HFFc6 (cell line): ENCODE data around the gene FRMD4A. TPM values are rescaled to one million over a fixed set of nuclear protein-coding genes. Genes with fewer than 3 reads are reported as not detected.

Experiments used
- DNase-seq: peaks from one replicate; pipeline ENCODE4 v3.0.0-alpha.2; 2018
- H3K27ac Mint-ChIP-seq: 2 replicates; pipeline ENCODE4 v1.8.0; 2020; ENCODE audit warnings: mild to moderate bottlenecking, mixed read lengths
- H3K27me3 Mint-ChIP-seq: 2 replicates; pipeline ENCODE4 v1.8.0; 2021; ENCODE audit warnings: mild to moderate bottlenecking, moderate library complexity, mixed read lengths; ENCODE audit not compliant: insufficient read depth
- H3K36me3 Mint-ChIP-seq: 2 replicates; pipeline ENCODE4 v1.8.0; 2021; ENCODE audit warnings: low read depth, mixed read lengths
- H3K4me1 Mint-ChIP-seq: 2 replicates; pipeline ENCODE4 v1.8.0; 2020; ENCODE audit warnings: low read depth, mixed read lengths
- H3K4me3 Mint-ChIP-seq: 2 replicates; pipeline ENCODE4 v1.8.0; 2020; ENCODE audit warnings: mild to moderate bottlenecking, moderate library complexity, mixed read lengths
- H3K9me3 Mint-ChIP-seq: 2 replicates; pipeline ENCODE4 v1.8.0; 2020; ENCODE audit warnings: mild to moderate bottlenecking, mixed read lengths
- total RNA-seq, 6 experiments: library from RNA; stranded (reverse); fragmentation: NEBNext Ultra II Directional; extraction: Animal tissue kit (Norgen Biotek cat#: 25700); gene quantifications; 2 replicates in 1 of 6; 3 replicates in 5 of 6; pipeline ENCODE4 v1.2.3, GENCODE V29; 2021
- TF ChIP-seq, protein P1 (sequence below): fragments of 200-600 bp; sonication (generic); IDR thresholded peaks from 2 replicates; pipeline ENCODE4 v1.5.0; 2021; ENCODE audit warnings: antibody characterized with exemption, mild to moderate bottlenecking

The FRMD4A gene
- total RNA-seq, 6 experiments from 2014 or later: 76.7 to 117 (median 92.3) TPM

DNA sequence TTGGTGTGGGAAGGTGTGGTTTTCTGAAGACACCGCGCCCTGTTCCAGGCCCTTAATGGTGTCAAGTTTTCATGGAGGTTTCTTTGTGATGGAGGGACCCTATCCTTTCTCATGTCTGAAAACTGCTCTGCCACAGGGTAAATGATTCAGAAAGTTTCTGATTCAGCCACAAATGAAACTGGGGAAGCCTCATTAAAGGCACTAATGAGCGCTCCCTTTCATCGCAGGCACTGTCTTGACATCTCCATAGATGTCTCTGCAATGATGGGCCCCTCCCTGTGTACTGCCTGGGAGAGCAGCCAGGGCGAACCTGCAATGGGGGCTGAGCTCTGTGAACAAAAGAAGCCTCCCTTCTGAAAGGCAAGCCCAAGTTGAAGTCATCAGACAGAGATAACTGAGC lies 388.7 kb downstream of the FRMD4A start:
- H3K9me3 Mint-ChIP-seq: no peaks in the 10 kb centered on the region
- H3K4me3 Mint-ChIP-seq: no peak overlapping the region
- TF ChIP-seq, protein P1, sequence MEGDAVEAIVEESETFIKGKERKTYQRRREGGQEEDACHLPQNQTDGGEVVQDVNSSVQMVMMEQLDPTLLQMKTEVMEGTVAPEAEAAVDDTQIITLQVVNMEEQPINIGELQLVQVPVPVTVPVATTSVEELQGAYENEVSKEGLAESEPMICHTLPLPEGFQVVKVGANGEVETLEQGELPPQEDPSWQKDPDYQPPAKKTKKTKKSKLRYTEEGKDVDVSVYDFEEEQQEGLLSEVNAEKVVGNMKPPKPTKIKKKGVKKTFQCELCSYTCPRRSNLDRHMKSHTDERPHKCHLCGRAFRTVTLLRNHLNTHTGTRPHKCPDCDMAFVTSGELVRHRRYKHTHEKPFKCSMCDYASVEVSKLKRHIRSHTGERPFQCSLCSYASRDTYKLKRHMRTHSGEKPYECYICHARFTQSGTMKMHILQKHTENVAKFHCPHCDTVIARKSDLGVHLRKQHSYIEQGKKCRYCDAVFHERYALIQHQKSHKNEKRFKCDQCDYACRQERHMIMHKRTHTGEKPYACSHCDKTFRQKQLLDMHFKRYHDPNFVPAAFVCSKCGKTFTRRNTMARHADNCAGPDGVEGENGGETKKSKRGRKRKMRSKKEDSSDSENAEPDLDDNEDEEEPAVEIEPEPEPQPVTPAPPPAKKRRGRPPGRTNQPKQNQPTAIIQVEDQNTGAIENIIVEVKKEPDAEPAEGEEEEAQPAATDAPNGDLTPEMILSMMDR: no peak
- peaks cover 36% of the 10 kb centered on the region for H3K4me1 Mint-ChIP-seq
- peaks cover 8% of the 10 kb centered on the region; the same call in 1 of the 2 replicates for H3K36me3 Mint-ChIP-seq
- DNase-seq: no peak
- no peak overlapping the region for H3K27ac Mint-ChIP-seq
- no peaks in the 10 kb centered on the region for H3K27me3 Mint-ChIP-seq

DNA sequence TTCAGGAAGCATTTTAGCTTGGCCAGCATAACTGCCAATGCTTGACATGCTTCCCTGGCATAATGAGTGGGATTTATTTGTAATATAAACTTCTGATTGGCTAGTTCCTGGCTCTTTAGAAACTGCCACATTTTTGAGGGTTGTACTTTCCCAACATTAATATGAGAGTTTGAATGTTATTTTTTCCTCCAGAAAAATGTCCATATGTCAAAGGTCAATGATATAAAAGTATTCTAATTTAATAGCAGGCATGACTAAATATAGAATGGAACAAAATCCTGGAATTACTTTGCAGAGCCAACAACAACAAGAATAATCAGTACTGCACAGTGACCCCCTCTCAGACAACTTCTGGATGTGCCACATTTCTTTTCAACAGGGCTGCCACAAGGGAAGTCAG lies 391.3 kb downstream of the FRMD4A start:
- no peaks in the 10 kb centered on the region for H3K9me3 Mint-ChIP-seq
- H3K4me3 Mint-ChIP-seq: no peak overlapping the region
- H3K36me3 Mint-ChIP-seq: peaks cover 15% of the 10 kb centered on the region
- no peaks in the 10 kb centered on the region for H3K27me3 Mint-ChIP-seq
- peak; percentile 42 for DNase-seq
- TF ChIP-seq, protein P1: no peak
- peaks cover 16% of the 10 kb centered on the region for H3K4me1 Mint-ChIP-seq
- peak overlapping the region; percentile 61; the same call in 1 of the 2 replicates for H3K27ac Mint-ChIP-seq

DNA sequence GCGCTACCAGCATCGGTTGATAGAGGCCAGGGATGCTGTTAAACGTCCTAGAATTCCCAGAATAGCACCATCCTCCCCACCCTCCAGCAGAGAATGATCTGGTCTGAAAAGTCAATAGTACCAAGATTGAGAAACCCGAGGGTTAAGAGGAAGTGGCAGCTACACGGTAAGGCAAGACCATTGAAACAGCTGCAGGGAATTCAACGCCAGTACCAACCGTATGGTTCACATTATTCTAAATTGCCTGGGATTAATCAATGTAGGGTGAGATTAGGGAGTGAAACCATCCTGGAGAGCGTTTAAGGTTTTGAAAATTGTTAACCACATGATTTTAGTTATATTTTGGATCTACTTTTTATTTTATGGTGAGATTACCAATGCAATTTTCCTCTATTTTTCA lies 391.8 kb downstream of the FRMD4A start:
- peak overlapping the region; percentile 61; the same call in 1 of the 2 replicates for H3K27ac Mint-ChIP-seq
- H3K36me3 Mint-ChIP-seq: peaks cover 15% of the 10 kb centered on the region
- no peak overlapping the region for H3K4me3 Mint-ChIP-seq
- no peaks in the 10 kb centered on the region for H3K9me3 Mint-ChIP-seq
- TF ChIP-seq, protein P1: no peak
- H3K27me3 Mint-ChIP-seq: no peaks in the 10 kb centered on the region
- peaks cover 16% of the 10 kb centered on the region for H3K4me1 Mint-ChIP-seq
- DNase-seq: no peak

DNA sequence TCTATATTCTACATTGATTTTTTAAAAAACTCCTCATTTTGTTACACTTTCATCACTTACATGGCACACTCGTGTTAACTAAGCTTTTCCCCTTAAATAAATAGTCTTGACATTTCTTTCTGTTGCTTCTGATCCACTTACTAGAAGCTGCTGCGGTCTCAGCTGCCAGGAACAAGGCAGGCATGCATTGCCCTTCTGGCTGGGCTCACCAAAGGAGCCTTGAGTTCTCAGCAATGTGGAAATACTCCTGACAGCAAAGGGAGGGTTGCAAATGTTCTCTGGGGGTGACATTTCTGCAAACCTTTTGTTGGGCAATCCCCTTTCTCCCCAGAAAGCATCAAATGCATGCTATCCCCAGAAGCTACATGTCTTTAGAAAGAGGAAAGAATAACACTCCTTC lies 393.9 kb downstream of the FRMD4A start:
- Mint-ChIP-seq H3K4me3 (no peak overlapping the region), H3K4me1 (peaks cover 16% of the 10 kb centered on the region), H3K9me3 (no peaks in the 10 kb centered on the region), H3K27ac (no peak overlapping the region), H3K36me3 (peaks cover 20% of the 10 kb centered on the region), H3K27me3 (no peaks in the 10 kb centered on the region)
- no peak for DNase-seq
- TF ChIP-seq, protein P1: no peak

DNA sequence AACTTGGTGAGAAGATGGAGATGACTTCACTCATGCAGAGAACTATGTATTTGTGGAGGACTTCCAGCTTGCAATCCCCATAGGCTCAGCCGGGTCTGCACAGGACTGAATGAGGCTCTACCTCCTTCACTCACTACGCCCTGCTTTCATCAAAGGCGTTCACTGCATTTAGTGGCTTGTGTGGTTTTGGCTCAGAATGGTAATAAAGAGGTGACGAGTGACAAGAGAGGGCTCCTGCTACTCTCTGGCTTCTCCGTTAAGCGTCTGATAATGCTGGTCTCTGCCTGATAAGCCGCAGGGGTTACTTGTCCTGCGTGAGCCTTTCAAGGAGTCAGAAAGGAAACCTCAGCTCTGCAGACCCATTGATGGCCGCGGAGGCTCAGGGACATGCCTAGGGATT lies 400.6 kb downstream of the FRMD4A start:
- TF ChIP-seq, protein P1: no peak
- no peaks in the 10 kb centered on the region for H3K27me3 Mint-ChIP-seq
- H3K4me1 Mint-ChIP-seq: peaks cover 20% of the 10 kb centered on the region
- H3K36me3 Mint-ChIP-seq: peaks cover 5% of the 10 kb centered on the region
- no peak overlapping the region for H3K27ac Mint-ChIP-seq
- H3K9me3 Mint-ChIP-seq: no peaks in the 10 kb centered on the region
- DNase-seq: no peak
- H3K4me3 Mint-ChIP-seq: no peak overlapping the region

DNA sequence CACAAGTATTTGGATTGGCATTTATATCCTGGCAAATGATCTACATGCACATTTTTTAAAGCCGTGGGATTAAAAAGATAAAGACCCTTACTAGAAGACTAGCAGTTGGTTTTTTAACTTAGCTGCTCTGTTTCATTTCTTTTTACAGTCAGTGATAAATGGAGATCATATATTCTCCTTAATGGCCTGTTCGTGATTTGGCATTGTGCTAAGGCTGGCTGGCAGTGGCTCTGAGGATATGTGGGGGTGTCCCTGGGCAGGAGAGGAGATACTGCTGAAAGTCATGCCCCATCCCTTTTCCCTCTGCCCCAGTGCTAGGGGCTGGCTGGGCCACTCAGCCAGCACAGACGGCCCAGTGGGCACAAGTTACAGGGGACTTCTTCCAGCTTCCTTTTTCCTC lies 402.3 kb downstream of the FRMD4A start:
- TF ChIP-seq, protein P1: no peak
- DNase-seq: no peak
- H3K4me1 Mint-ChIP-seq: peaks cover 36% of the 10 kb centered on the region

More for the DNA sequence above, 402.3 kb downstream of the FRMD4A start:
- Mint-ChIP-seq H3K27ac (no peak overlapping the region), H3K9me3 (no peaks in the 10 kb centered on the region), H3K36me3 (peaks cover 5% of the 10 kb centered on the region), H3K4me3 (no peak overlapping the region), H3K27me3 (no peaks in the 10 kb centered on the region; the same call in 1 of the 2 replicates)
